CD4-positive, alpha-beta memory T cell (primary cell): ENCODE results near the gene DRC7. TPM values are rescaled to one million over a fixed set of nuclear protein-coding genes. Genes with fewer than 3 reads are reported as not detected.
A peak's percentile ranks its signal among the peaks of the same experiment; 100 is the strongest.

Source experiments
- CTCF ChIA-PET: fragments of 350-600 bp; sonication (Branson Sonifier 250); formaldehyde crosslinking; loops from one replicate; lab custom pipeline; 2021; ENCODE audit warnings: inconsistent platforms; ENCODE audit not compliant: partially characterized antibody; lab: Charles Lee
- POLR2A ChIA-PET: fragments of 350-600 bp; sonication (Branson Sonifier 250); formaldehyde crosslinking; loops from one replicate; lab custom pipeline; 2021; ENCODE audit not compliant: partially characterized antibody; lab: Charles Lee
- DNase-seq, 5 donors: peaks; one replicate each; pipeline versions ENCODE4 v3.0.0 to v3.0.0-alpha.2; 2020 to 2022; ENCODE audit warnings: mixed read lengths in 1 of 5
- H3K27ac ChIP-seq: one replicate; pipeline ENCODE4 v1.7.0; 2013; ENCODE audit warnings: low read depth, low read length
- H3K27me3 ChIP-seq: 2 replicates; pipeline ENCODE4 v1.7.0; 2013; ENCODE audit warnings: mild to moderate bottlenecking, low read length, moderate library complexity; ENCODE audit not compliant: insufficient read depth
- H3K36me3 ChIP-seq: 2 replicates; pipeline ENCODE4 v1.7.0; 2013; ENCODE audit warnings: mild to moderate bottlenecking, low read length, moderate library complexity; ENCODE audit not compliant: insufficient read depth
- H3K4me1 ChIP-seq: 2 replicates; pipeline ENCODE4 v1.7.0; 2013; ENCODE audit warnings: mild to moderate bottlenecking, low read length, moderate library complexity; ENCODE audit not compliant: insufficient read depth
- H3K4me3 ChIP-seq, 2 donors: one replicate each; pipeline ENCODE4 v1.7.0; 2013; ENCODE audit warnings: low read length in 2 of 2, mild to moderate bottlenecking in 1 of 2
- H3K9me3 ChIP-seq, 2 donors: one replicate each; pipeline ENCODE4 v1.7.0; 2013; ENCODE audit warnings: low read length in 2 of 2, control low read depth in 1 of 2; ENCODE audit not compliant: control insufficient read depth in 1 of 2
- H3K27ac Mint-ChIP-seq, 7 donors: one replicate each; pipeline ENCODE4 v1.8.0; 2020 to 2021; ENCODE audit warnings: mixed read lengths in 7 of 7, mild to moderate bottlenecking in 6 of 7, inconsistent platforms in 3 of 7, moderate library complexity in 3 of 7
- H3K27me3 Mint-ChIP-seq, 2 donors: one replicate each; pipeline ENCODE4 v1.8.0; 2020 to 2021; ENCODE audit warnings: mixed read lengths in 2 of 2
- H3K36me3 Mint-ChIP-seq, 2 donors: one replicate each; pipeline ENCODE4 v1.8.0; 2020 to 2021; ENCODE audit warnings: mixed read lengths in 2 of 2, inconsistent platforms in 1 of 2, mild to moderate bottlenecking in 1 of 2
- H3K4me1 Mint-ChIP-seq, 4 donors: one replicate each; pipeline ENCODE4 v1.8.0; 2020 to 2021; ENCODE audit warnings: mixed read lengths in 4 of 4, mild to moderate bottlenecking in 1 of 4
- H3K4me3 Mint-ChIP-seq, 8 donors: one replicate each; pipeline ENCODE4 v1.8.0; 2020 to 2021; ENCODE audit warnings: mixed read lengths in 8 of 8, mild to moderate bottlenecking in 7 of 8, moderate library complexity in 6 of 8, inconsistent platforms in 3 of 8
- H3K9me3 Mint-ChIP-seq, 8 donors: one replicate each; pipeline ENCODE4 v1.8.0; 2020 to 2021; ENCODE audit warnings: mixed read lengths in 8 of 8, mild to moderate bottlenecking in 5 of 8, inconsistent platforms in 3 of 8, moderate library complexity in 1 of 8
- intact Hi-C: fragments of 100-400 bp; cut with micrococcal nuclease; formaldehyde crosslinking; loops from one replicate; pipeline ENCODE4 v1.15.1; 2023
- polyA plus RNA-seq, 2 donors: library from polyadenylated mRNA; unstranded; fragments of 300-500 nt; fragmentation: Illumina TruSeq; gene quantifications; one replicate each; pipeline ENCODE4 v1.2.3, GENCODE V29; 2021
- total RNA-seq, 2 experiments: library from RNA; stranded (reverse); gene quantifications; one replicate each; pipeline ENCODE4 v1.2.3, GENCODE V29; 2021

Gene DRC7
- total and polyA plus RNA-seq, 4 experiments from 2014 or later = not detected

DNA sequence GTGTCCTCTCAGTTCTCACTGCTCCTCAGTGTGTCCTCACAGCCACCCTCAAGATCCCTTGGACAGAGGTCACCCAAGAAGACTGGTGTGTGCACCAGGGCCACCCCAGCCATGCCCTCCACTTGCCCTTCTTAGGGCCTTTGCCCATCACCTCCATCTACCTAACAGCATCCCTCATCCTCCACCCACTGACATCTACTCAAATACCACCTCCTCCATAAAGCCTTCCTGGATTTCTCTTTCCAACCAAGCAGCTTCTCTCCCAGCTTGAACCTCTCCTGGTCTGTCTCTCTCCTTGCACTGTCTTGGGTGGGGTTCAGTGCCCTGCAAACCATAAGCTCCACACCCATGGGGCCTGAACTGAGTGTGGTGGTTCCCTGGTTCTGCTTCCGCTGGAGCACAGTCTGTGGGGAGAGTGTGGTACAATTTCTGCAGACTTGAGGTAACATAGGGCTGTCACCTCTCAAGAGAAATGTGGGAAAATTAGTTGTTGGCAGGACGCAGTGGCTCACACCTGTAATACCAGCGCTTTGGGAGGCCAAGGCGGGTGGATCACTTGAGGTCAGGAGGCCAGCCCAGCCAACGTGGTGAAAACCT, 55.3 kb downstream of the DRC7 start:
- Mint-ChIP-seq H3K36me3 (peaks cover 16 to 20% of the 10 kb centered on the region in 2 donors), H3K27me3 (no peaks in the 10 kb centered on the region), H3K9me3 (no peaks in the 10 kb centered on the region), H3K27ac (peak overlapping the region in 1 of 7 donors; percentile 77), H3K4me1 (peaks cover 0 to 4% (median 1%) of the 10 kb centered on the region in 4 donors), H3K4me3 (no peak overlapping the region)
- Histone ChIP-seq H3K27me3 (no peaks in the 10 kb centered on the region), H3K4me1 (no peaks in the 10 kb centered on the region), H3K4me3 (no peak overlapping the region), H3K9me3 (no peaks in the 10 kb centered on the region), H3K36me3 (no peaks in the 10 kb centered on the region), H3K27ac (no peak overlapping the region)
- ChIA-PET CTCF (no interaction called here), POLR2A (no interaction called here)
- intact Hi-C loops = no loop called here
- DNase-seq = peak in 1 of 5 donors; percentile 3

DNA sequence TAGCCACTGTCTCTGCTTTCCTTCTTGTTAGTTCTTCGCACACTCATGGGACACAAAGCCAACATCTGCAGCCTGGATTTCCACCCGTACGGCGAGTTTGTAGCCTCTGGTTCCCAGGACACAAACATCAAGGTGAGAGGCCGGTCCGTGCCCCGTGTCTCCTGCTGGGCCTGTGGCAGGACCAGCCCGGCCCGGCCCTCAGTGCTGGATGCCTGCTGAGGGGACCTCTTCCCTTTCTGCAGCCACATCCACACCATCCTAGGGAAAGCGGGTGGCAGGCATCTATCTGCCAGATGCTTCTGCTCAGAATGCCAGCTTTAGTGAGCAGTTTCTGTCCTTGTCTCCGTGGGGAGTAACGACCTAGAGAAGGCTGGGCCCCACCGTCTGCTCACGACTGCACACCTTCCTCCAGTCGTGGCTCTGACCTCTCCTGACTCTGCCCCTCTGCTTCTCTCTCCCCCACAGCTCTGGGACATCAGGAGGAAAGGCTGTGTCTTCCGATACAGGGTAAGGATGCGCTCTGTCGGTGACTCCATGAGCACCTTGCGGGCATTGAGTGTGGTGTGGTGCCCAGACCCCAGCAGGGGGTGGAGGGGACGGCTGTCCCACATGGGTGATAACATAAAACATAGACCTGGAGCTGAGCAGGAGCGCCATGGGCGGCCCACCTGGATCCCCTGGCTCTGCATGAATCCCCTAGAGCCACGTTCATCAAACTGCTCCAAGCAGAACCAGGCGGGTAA, 56.4 kb downstream of the DRC7 start:
- Mint-ChIP-seq H3K36me3 (peaks cover 16 to 19% of the 10 kb centered on the region in 2 donors), H3K9me3 (no peaks in the 10 kb centered on the region), H3K4me3 (peak overlapping the region in 1 of 8 donors; percentile 4), H3K4me1 (peaks cover 0 to 4% (median 1%) of the 10 kb centered on the region in 4 donors), H3K27ac (no peak overlapping the region), H3K27me3 (no peaks in the 10 kb centered on the region)
- peak in 1 of 5 donors; percentile 12 for DNase-seq
- no peaks in the 10 kb centered on the region for H3K9me3 ChIP-seq
- no peaks in the 10 kb centered on the region for H3K27me3 ChIP-seq
- H3K4me1 ChIP-seq = no peaks in the 10 kb centered on the region
- POLR2A ChIA-PET = no interaction called here
- CTCF ChIA-PET = interaction anchor here (1.3 kb wide), 1 partner anchor 230 kb away, joined by 3 read pairs; no protein-coding TSS in a partner anchor
- no peaks in the 10 kb centered on the region for H3K36me3 ChIP-seq
- no peak overlapping the region for H3K27ac ChIP-seq
- intact Hi-C loops = no loop called here
- H3K4me3 ChIP-seq = no peak overlapping the region

DNA sequence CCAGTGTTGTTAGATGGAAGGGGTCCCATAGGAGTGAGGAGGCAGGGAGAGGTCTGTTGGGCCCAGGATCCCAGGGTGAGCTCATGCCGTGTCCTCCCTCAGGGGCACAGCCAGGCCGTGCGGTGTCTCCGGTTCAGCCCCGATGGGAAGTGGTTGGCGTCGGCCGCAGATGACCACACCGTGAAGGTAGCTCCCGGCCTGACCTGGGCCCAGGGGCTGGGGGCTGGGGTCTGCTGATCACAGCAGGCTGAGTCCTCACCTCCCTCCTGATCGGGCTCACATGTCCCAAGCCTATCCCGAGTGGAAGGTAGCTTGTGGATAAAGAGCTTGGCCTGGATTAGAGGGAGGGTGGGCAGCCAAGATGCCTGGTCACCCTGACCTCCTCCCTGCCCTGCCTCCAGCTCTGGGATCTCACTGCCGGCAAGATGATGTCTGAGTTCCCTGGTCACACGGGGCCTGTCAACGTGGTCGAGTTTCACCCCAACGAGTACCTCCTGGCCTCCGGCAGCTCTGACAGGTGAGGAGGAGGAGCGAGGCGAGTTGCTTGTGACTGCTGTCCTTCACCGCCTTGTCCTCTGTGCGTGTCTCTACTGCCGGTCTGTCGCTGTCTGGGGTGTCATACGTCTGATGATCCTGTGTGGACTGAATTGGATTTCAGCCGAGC, 57.1 kb downstream of the DRC7 start:
- Histone ChIP-seq H3K9me3 (no peaks in the 10 kb centered on the region), H3K27me3 (no peaks in the 10 kb centered on the region), H3K4me3 (no peak overlapping the region), H3K27ac (no peak overlapping the region), H3K4me1 (no peaks in the 10 kb centered on the region), H3K36me3 (no peaks in the 10 kb centered on the region)
- peak in 1 of 5 donors; percentile 1 for DNase-seq
- CTCF ChIA-PET = interaction anchor here (1.3 kb wide), 1 partner anchor 231 kb away, joined by 3 read pairs; no protein-coding TSS in a partner anchor
- intact Hi-C loops = no loop called here
- H3K27me3 Mint-ChIP-seq = no peaks in the 10 kb centered on the region
- POLR2A ChIA-PET = no interaction called here
- H3K9me3 Mint-ChIP-seq = no peaks in the 10 kb centered on the region
- peak overlapping the region in 1 of 7 donors; percentile 62 for H3K27ac Mint-ChIP-seq
- H3K4me1 Mint-ChIP-seq = peaks cover 0 to 4% (median 0%) of the 10 kb centered on the region in 4 donors
- peaks cover 16 to 21% of the 10 kb centered on the region in 2 donors for H3K36me3 Mint-ChIP-seq
- no peak overlapping the region for H3K4me3 Mint-ChIP-seq

DNA sequence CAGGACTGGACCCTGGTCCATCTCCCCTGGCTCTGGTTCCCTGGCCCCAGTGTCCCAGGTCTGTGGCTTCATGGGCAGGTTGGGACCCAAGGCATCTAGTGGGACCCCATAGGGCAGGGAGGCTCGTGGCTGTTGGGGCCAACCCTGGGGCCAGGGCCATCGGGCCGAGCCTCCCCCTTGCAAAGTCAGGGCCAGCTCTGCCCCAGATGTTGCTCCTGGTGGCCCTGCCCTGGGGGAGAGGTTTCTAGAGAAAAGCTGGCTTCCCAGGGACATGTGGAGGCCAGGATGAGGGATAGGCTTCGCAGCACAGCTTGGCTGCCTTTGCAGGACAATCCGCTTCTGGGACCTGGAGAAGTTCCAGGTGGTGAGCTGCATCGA, 57.6 kb downstream of the DRC7 start:
- Histone ChIP-seq H3K36me3 (no peaks in the 10 kb centered on the region), H3K4me3 (no peak overlapping the region), H3K9me3 (no peaks in the 10 kb centered on the region), H3K4me1 (no peaks in the 10 kb centered on the region), H3K27ac (no peak overlapping the region), H3K27me3 (no peaks in the 10 kb centered on the region)
- Mint-ChIP-seq H3K4me3 (no peak overlapping the region), H3K4me1 (peaks cover 0 to 4% (median 0%) of the 10 kb centered on the region in 4 donors), H3K36me3 (peaks cover 16 to 19% of the 10 kb centered on the region in 2 donors), H3K27ac (peak overlapping the region in 1 of 7 donors; percentile 62), H3K27me3 (no peaks in the 10 kb centered on the region), H3K9me3 (no peaks in the 10 kb centered on the region)
- CTCF ChIA-PET = no interaction called here
- intact Hi-C loops = no loop called here
- peak in 1 of 5 donors; percentile 5 for DNase-seq
- POLR2A ChIA-PET = no interaction called here

DNA sequence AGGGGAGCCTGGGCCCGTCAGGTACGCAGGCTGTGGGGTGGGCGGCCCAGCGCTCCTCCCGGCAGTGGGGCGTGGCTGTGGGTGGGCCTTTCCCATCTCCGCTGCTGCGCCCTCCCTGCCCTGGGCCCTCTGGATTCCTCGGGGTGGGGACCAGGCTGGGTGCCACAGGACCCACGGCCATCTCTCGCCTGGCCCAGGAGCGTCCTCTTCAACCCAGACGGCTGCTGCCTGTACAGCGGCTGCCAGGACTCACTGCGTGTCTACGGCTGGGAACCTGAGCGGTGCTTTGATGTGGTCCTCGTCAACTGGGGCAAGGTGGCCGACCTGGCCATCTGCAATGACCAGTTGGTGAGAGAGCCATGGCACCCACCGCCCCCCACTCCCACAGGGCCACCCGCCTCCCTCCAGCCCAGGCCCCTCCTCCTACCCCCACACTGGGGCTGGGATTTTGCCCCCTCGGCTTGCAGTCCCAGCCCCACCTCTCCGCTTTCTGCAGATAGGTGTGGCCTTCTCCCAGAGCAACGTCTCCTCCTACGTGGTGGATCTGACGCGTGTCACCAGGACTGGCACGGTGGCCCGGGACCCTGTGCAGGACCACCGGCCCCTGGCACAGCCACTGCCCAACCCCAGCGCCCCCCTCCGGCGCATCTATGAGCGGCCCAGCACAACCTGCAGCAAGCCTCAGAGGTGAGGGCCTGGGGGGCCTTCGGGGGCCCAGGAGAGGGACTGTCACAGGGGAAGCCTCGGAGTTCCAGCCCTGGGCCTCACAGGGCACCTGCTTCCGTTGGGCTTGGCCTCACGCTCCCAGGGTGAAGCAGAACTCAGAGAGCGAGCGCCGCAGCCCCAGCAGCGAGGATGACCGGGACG, 58.2 kb downstream of the DRC7 start:
- ChIA-PET POLR2A (no interaction called here), CTCF (no interaction called here)
- H3K4me3 Mint-ChIP-seq = no peak overlapping the region
- H3K4me1 Mint-ChIP-seq = peaks cover 0 to 4% (median 0%) of the 10 kb centered on the region in 4 donors
- intact Hi-C loops = no loop called here
- Histone ChIP-seq H3K4me1 (no peaks in the 10 kb centered on the region), H3K27me3 (no peaks in the 10 kb centered on the region), H3K4me3 (no peak overlapping the region), H3K27ac (no peak overlapping the region), H3K9me3 (no peaks in the 10 kb centered on the region), H3K36me3 (no peaks in the 10 kb centered on the region)
- no peaks in the 10 kb centered on the region for H3K9me3 Mint-ChIP-seq
- peak in 1 of 5 donors; percentile 10 for DNase-seq
- no peaks in the 10 kb centered on the region for H3K27me3 Mint-ChIP-seq
- H3K36me3 Mint-ChIP-seq = peaks cover 16 to 17% of the 10 kb centered on the region in 2 donors
- no peak overlapping the region for H3K27ac Mint-ChIP-seq

DNA sequence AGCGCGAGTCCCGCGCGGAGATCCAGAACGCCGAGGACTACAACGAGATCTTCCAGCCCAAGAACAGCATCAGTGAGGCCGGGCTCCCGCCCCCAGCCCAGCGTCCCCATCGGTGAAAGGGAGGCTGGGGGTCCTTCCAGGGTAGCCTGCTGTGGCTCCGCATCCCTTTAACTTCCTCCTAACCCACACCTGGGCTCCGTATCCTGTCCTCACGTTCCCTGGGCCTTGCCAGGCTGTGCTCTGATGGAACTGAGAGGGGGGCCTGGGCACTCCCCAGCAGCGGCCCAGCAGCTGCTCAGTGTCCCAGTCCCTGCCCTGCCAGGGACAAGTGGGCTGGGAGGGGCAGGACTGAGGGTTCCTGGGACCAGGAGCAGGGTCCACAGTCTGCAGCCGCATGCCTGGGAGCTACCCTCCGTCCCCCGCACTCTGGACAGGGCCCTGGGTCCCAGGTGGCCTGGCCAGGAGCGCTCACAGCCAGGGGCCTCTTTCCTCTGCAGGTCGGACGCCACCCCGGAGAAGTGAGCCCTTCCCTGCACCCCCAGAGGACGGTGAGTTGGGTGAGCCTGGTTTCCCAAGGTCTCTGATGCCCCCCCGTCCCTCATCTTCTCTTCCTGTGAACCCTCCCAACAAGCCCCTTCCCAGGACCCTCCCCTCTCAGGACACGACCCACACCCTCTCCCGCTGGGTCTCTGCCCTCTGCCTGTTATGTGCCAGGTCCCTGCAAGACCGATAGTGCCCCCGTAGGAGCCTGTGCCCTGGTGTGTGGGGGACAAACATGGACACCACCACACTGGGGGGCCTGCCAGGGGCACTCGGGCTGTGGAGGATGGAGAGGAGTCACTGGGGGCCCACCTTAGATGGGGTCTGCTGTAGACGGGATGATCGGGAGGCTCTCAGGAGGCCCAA, 59.1 kb downstream of the DRC7 start:
- Histone ChIP-seq H3K4me3 (no peak overlapping the region), H3K36me3 (no peaks in the 10 kb centered on the region), H3K27me3 (no peaks in the 10 kb centered on the region), H3K9me3 (no peaks in the 10 kb centered on the region), H3K27ac (no peak overlapping the region), H3K4me1 (no peaks in the 10 kb centered on the region)
- Mint-ChIP-seq H3K27ac (no peak overlapping the region), H3K4me1 (peaks cover 0 to 7% (median 0%) of the 10 kb centered on the region in 4 donors), H3K36me3 (peaks cover 16 to 17% of the 10 kb centered on the region in 2 donors), H3K9me3 (no peaks in the 10 kb centered on the region), H3K4me3 (no peak overlapping the region), H3K27me3 (no peaks in the 10 kb centered on the region)
- CTCF ChIA-PET = no interaction called here
- DNase-seq = peak in 1 of 5 donors; percentile 21
- intact Hi-C loops = no loop called here
- POLR2A ChIA-PET = no interaction called here
